Left lobe of liver (tissue), 2 donors: ENCODE results near the gene BLOC1S3. TPM values are rescaled to one million over a fixed set of nuclear protein-coding genes. Genes with fewer than 3 reads are reported as not detected.

Source experiments
- ATAC-seq: fragments of 200-7000 bp; cut with Tn5 transposase; one replicate; pipeline ENCODE4 v1.9.1; 2020; ENCODE audit warnings: mild to moderate bottlenecking, moderate library complexity
- DNase-seq: peaks from one replicate; pipeline ENCODE4 v3.0.0-alpha.2; 2020; ENCODE audit warnings: low spot score
- total RNA-seq: library from RNA; stranded (reverse); gene quantifications from one replicate; pipeline ENCODE4 v1.2.1, GENCODE V29; 2021
- donor health status: DM: no; HTN: no; CAD: no; lungs with moderate emphysema.
- donor health status: DM: no; HTN: yes; CAD: no.

BLOC1S3 gene
- total RNA-seq, 1 donor from 2014 or later: 6.5 TPM

GRCh38 chr19:45145270-45146189, 33.1 kb upstream of the BLOC1S3 start:
- ATAC-seq: no peak
- DNase-seq: no peak

GRCh38 chr19:45146251-45146650, 32.3 kb upstream of the BLOC1S3 start:
- ATAC-seq (no peak), DNase-seq (no peak)

- no peak for ATAC-seq
- no peak for DNase-seq
These were observed 31.8 kb upstream of the BLOC1S3 start for GRCh38 chr19:45146741-45147205.

GRCh38 chr19:45147835-45148676, 30.5 kb upstream of the BLOC1S3 start:
- DNase-seq: no peak
- ATAC-seq: no peak

- DNase-seq: no peak
- no peak for ATAC-seq
These were observed 29.5 kb upstream of the BLOC1S3 start for GRCh38 chr19:45149129-45149528.

- ATAC-seq: no peak
These were observed 28.4 kb upstream of the BLOC1S3 start for GRCh38 chr19:45150180-45150579.

GRCh38 chr19:45150751-45151281, 27.8 kb upstream of the BLOC1S3 start:
- ATAC-seq (peak; percentile 47), DNase-seq (no peak)

More at GRCh38 chr19:45150180-45150579, 28.4 kb upstream of the BLOC1S3 start:
- DNase-seq: no peak

GRCh38 chr19:45151320-45151719, 27.3 kb upstream of the BLOC1S3 start:
- ATAC-seq: no peak
- no peak for DNase-seq

- ATAC-seq: no peak
- no peak for DNase-seq
These were observed 26.6 kb upstream of the BLOC1S3 start for GRCh38 chr19:45151821-45152503.

- ATAC-seq (peak; percentile 41), DNase-seq (no peak)
These were observed 25.9 kb upstream of the BLOC1S3 start for GRCh38 chr19:45152504-45153338.

GRCh38 chr19:45153339-45154063, 25.1 kb upstream of the BLOC1S3 start:
- ATAC-seq: peak; percentile 56
- DNase-seq: no peak

- DNase-seq: no peak
- peak; percentile 2 for ATAC-seq
These were observed 24.3 kb upstream of the BLOC1S3 start for GRCh38 chr19:45154064-45154827.

GRCh38 chr19:45156011-45156630, 22.5 kb upstream of the BLOC1S3 start:
- DNase-seq (no peak), ATAC-seq (no peak)

GRCh38 chr19:45156751-45157150, 21.8 kb upstream of the BLOC1S3 start:
- no peak for ATAC-seq

GRCh38 chr19:45158503-45159209, 19.9 kb upstream of the BLOC1S3 start:
- DNase-seq: no peak
- ATAC-seq: no peak

More at GRCh38 chr19:45156751-45157150, 21.8 kb upstream of the BLOC1S3 start:
- no peak for DNase-seq

- DNase-seq: no peak
- no peak for ATAC-seq
These were observed 19.2 kb upstream of the BLOC1S3 start for GRCh38 chr19:45159210-45159970.

GRCh38 chr19:45159971-45160324, 18.6 kb upstream of the BLOC1S3 start:
- ATAC-seq (no peak), DNase-seq (no peak)
